ENCODE results near the gene RPEL1. TPM values are rescaled to one million over a fixed set of nuclear protein-coding genes. Genes with fewer than 3 reads are reported as not detected.

RPEL1 gene
- total and polyA plus RNA-seq, 2 of the 8 experiments (the other 6 are each of a cell fraction or from before 2014, with no cell fraction given): 0.12 TPM; not detected in 1

GRCh38 chr10:103259989-103260388 is 14.3 kb downstream of the RPEL1 start:
- H3K27me3 ChIP-seq (replicated peaks in 1 of 4; ENCODE audit: control insufficient read depth in 3 of 4, extremely low read depth in 1 of 4, insufficient read depth in 3 of 4, low read length in 3 of 4): peaks cover 0 to 1% (median 0%) of the 10 kb centered on the region in 4 experiments; a peak in 2 of 7 replicates
- no peak overlapping the region for H2BK20ac ChIP-seq (ENCODE audit: low read length)
- no peak for DNase-seq (ENCODE audit: low read depth in 1 of 2, low spot score in 2 of 2)
- no peak overlapping the region for H3K4ac ChIP-seq (replicated peaks; ENCODE audit: insufficient read length, low read depth, low read length)
- no peaks in the 10 kb centered on the region for H3K4me1 ChIP-seq (replicated peaks in 1 of 4; ENCODE audit: control insufficient read depth in 3 of 4, insufficient read depth in 4 of 4, low read length in 3 of 4)
- no peak overlapping the region for H3K27ac ChIP-seq (ENCODE audit: low read depth, low read length)
- H3K79me2 ChIP-seq (ENCODE audit: control insufficient read depth in 1 of 2, insufficient read depth in 2 of 2, low read length in 2 of 2): no peaks in the 10 kb centered on the region
- no peaks in the 10 kb centered on the region for H4K20me1 ChIP-seq (replicated peaks in 1 of 2; ENCODE audit: control insufficient read depth in 1 of 2, insufficient read depth in 2 of 2, low read length in 2 of 2)
- no peak overlapping the region for H2BK120ac ChIP-seq (replicated peaks; ENCODE audit: low read depth, low read length)
- no peak overlapping the region for H2BK12ac ChIP-seq (ENCODE audit: low read depth, low read length)
- H4K5ac ChIP-seq (ENCODE audit: insufficient read length, low read depth, low read length): no peak overlapping the region
- H3K4me3 ChIP-seq (ENCODE audit: extremely low read depth in 1 of 4, insufficient read depth in 2 of 4, low read depth in 3 of 4, low read length in 4 of 4): no peak overlapping the region
- no peak overlapping the region for H2AK5ac ChIP-seq (ENCODE audit: low read depth, low read length)
- no peak overlapping the region for H4K91ac ChIP-seq (replicated peaks; ENCODE audit: insufficient read length, low read length)
- 92% methylated on average over 5 of the region's 5 CpGs; no CpG with 5 or more reads in 1 of the 2 experiments for whole genome bisulfite sequencing, 2 experiments (ENCODE audit: extremely low coverage in 1 of 2, insufficient coverage in 1 of 2, insufficient read length in 1 of 2, insufficient replicate concordance in 2 of 2, low coverage in 1 of 2, low lambda C conversion rate in 2 of 2, missing lambda C conversion rate in 1 of 2)
- H3K56ac ChIP-seq (replicated peaks; ENCODE audit: insufficient read length, low read depth, low read length): no peak overlapping the region
- H4K8ac ChIP-seq (ENCODE audit: extremely low read depth, insufficient read depth, low read length): no peak overlapping the region; the same call in 1 of the 2 replicates
- H3K4me2 ChIP-seq (ENCODE audit: insufficient read depth in 1 of 2, low read depth in 2 of 2, low read length in 2 of 2): no peak overlapping the region
- no peak overlapping the region for H3K14ac ChIP-seq (ENCODE audit: insufficient read length)
- H2AFZ ChIP-seq (ENCODE audit: low read length): no peak overlapping the region
- H3K23me2 ChIP-seq (ENCODE audit: low read depth, low read length): no peaks in the 10 kb centered on the region
- H2BK5ac ChIP-seq (ENCODE audit: low read depth, low read length): no peak overlapping the region
- POLR2A ChIA-PET (ENCODE audit: partially characterized antibody): no interaction called here
- H3K23ac ChIP-seq (ENCODE audit: insufficient read length): no peak overlapping the region
- H3K36me3 ChIP-seq (ENCODE audit: control insufficient read depth in 2 of 4, insufficient read depth in 4 of 4, low read length in 3 of 4): no peaks in the 10 kb centered on the region
- CTCF ChIA-PET (ENCODE audit: partially characterized antibody): interaction anchor here (0.6 to 1.4 kb wide), 4 partner anchors 13 to 143 kb away, joined by 3 to 6 read pairs (median 4); no protein-coding TSS in a partner anchor
- H2BK15ac ChIP-seq (ENCODE audit: low read length): no peak overlapping the region
- no peak overlapping the region for H3K9ac ChIP-seq (replicated peaks in 1 of 4; ENCODE audit: extremely low read depth in 1 of 4, low read depth in 3 of 4, low read length in 3 of 4)
- peaks cover 7 to 14% of the 10 kb centered on the region in 2 experiments; a peak in 3 of 4 replicates for H3K9me3 ChIP-seq (ENCODE audit: insufficient read depth in 2 of 2, low read depth in 1 of 2, low read length in 1 of 2)
- no peak for FAIRE-seq
- no peak overlapping the region for H3K18ac ChIP-seq (ENCODE audit: extremely low read depth, low read length)
- no peaks in the 10 kb centered on the region for H3K79me1 ChIP-seq (ENCODE audit: low read depth, low read length)
- TF ChIP-seq CHD1 (IDR thresholded peaks at IDR 0.05; ENCODE audit: low read depth, low read length) (no peak), PHF8 (conservative IDR thresholded peaks at IDR 0.05; ENCODE audit: low read depth, low read length) (no peak), JUND (IDR thresholded peaks at IDR 0.05; ENCODE audit: low read length) (no peak), SP2 (IDR thresholded peaks at IDR 0.05; ENCODE audit: low read length) (no peak), ATF3 (IDR thresholded peaks at IDR 0.05; ENCODE audit: insufficient read depth, low read depth, low read length) (no peak), RBBP5 (IDR thresholded peaks at IDR 0.05; ENCODE audit: borderline replicate concordance, low read depth, low read length) (no peak), HDAC6 (IDR thresholded peaks at IDR 0.05; ENCODE audit: low read depth, low read length) (no peak), SAP30 (IDR thresholded peaks at IDR 0.05; ENCODE audit: insufficient read depth, insufficient replicate concordance, low read length) (no peak), MAX (IDR thresholded peaks at IDR 0.05) (no peak), RXRA (IDR thresholded peaks at IDR 0.05; ENCODE audit: insufficient read depth, low read depth, low read length) (no peak), POLR2AphosphoS5 (IDR thresholded peaks at IDR 0.05; ENCODE audit: low read depth, low read length) (no peak), BCL11A (IDR thresholded peaks at IDR 0.05; ENCODE audit: low read depth in 2 of 2, low read length in 2 of 2) (no peak)
- TF ChIP-seq, protein P1, sequence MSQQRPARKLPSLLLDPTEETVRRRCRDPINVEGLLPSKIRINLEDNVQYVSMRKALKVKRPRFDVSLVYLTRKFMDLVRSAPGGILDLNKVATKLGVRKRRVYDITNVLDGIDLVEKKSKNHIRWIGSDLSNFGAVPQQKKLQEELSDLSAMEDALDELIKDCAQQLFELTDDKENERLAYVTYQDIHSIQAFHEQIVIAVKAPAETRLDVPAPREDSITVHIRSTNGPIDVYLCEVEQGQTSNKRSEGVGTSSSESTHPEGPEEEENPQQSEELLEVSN (IDR thresholded peaks at IDR 0.05): no peak
